ENCODE results near the gene SCMH1. TPM values are rescaled to one million over a fixed set of nuclear protein-coding genes. Genes with fewer than 3 reads are reported as not detected.

SCMH1 gene
- total and polyA plus RNA-seq, 2 of the 4 experiments (the other 2 are of a cell fraction) = 9.0 to 19.4 TPM

DNA sequence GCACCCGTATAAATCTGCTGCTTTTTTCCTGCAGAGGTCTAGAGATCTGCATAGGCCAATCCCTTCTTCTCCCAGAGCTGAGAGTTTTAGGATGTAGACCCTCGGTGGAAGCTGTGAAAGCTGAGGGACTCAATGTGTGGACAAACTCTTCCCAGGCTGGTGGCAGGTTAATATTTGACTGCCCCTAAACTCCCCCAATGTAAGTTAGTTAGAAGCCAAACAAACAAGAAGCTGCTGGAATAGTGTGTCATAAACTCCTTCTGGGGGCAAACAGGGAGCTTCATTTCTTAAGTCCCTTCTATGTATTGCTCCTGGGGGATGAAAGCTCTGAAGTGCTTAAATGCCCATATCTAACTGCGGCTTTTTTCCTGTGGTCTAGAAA, 72.3 kb downstream of the SCMH1 start:
- Histone ChIP-seq H2AK5ac (ENCODE audit: low read depth, low read length) (no peak overlapping the region), H3K4me3 (ENCODE audit: insufficient read depth, low read depth, low read length) (no peak overlapping the region), H2AK9ac (replicated peaks; ENCODE audit: low read depth, low read length, poor library complexity) (no peak overlapping the region), H3K9me3 (ENCODE audit: control insufficient read depth, insufficient read depth, low read length) (peaks cover 17% of the 10 kb centered on the region), H3K9me1 (ENCODE audit: insufficient read depth, low read length) (no peaks in the 10 kb centered on the region), H4K20me1 (ENCODE audit: insufficient read depth, low read length) (no peaks in the 10 kb centered on the region), H3K27ac (ENCODE audit: insufficient read depth, low read length) (no peak overlapping the region), H3K18ac (ENCODE audit: low read depth, low read length) (no peak overlapping the region), H2BK20ac (ENCODE audit: low read depth, low read length) (no peak overlapping the region), H3K36me3 (ENCODE audit: control insufficient read depth, insufficient read depth, low read length) (0 out of 2 replicates have a peak, but pooled peaks cover 2% of the 10 kb centered on the region), H3K4me2 (ENCODE audit: low read depth, low read length) (no peak overlapping the region), H3K4me1 (ENCODE audit: control insufficient read depth, insufficient read depth, low read length) (no peaks in the 10 kb centered on the region), H3K23ac (ENCODE audit: low read depth, low read length) (no peak overlapping the region), H2BK15ac (ENCODE audit: low read depth, low read length) (no peak overlapping the region), H3K9ac (ENCODE audit: low read depth, low read length) (no peak overlapping the region), H4K91ac (ENCODE audit: insufficient read depth, low read depth, low read length) (no peak overlapping the region), H4K5ac (ENCODE audit: low read depth, low read length) (no peak overlapping the region), H3K4ac (ENCODE audit: low read depth, low read length) (no peak overlapping the region), H3K56ac (ENCODE audit: extremely low read depth, insufficient read depth, low read length) (no peak overlapping the region), H3K14ac (replicated peaks; ENCODE audit: low read depth, low read length) (no peak overlapping the region), H3K79me1 (ENCODE audit: low read depth in 1 of 2, low read length in 2 of 2) (peaks cover 11 to 14% of the 10 kb centered on the region in 2 experiments; a peak in 3 of 4 replicates), H2BK120ac (ENCODE audit: low read depth, low read length) (no peak overlapping the region), H3K27me3 (ENCODE audit: control insufficient read depth, insufficient read depth, low read length) (no peaks in the 10 kb centered on the region), H2BK5ac (ENCODE audit: low read depth, low read length, poor library complexity, severe bottlenecking) (no peak overlapping the region), H4K8ac (ENCODE audit: low read depth in 2 of 2, low read length in 2 of 2) (no peak overlapping the region), H2AFZ (replicated peaks; ENCODE audit: low read length, poor library complexity) (no peak overlapping the region)
- WGBS, 2 experiments (ENCODE audit: extremely low coverage in 2 of 2, insufficient read length in 1 of 2) = no CpG with 5 or more reads among the region's 3 CpGs
- TF ChIP-seq, protein P1, sequence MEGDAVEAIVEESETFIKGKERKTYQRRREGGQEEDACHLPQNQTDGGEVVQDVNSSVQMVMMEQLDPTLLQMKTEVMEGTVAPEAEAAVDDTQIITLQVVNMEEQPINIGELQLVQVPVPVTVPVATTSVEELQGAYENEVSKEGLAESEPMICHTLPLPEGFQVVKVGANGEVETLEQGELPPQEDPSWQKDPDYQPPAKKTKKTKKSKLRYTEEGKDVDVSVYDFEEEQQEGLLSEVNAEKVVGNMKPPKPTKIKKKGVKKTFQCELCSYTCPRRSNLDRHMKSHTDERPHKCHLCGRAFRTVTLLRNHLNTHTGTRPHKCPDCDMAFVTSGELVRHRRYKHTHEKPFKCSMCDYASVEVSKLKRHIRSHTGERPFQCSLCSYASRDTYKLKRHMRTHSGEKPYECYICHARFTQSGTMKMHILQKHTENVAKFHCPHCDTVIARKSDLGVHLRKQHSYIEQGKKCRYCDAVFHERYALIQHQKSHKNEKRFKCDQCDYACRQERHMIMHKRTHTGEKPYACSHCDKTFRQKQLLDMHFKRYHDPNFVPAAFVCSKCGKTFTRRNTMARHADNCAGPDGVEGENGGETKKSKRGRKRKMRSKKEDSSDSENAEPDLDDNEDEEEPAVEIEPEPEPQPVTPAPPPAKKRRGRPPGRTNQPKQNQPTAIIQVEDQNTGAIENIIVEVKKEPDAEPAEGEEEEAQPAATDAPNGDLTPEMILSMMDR (conservative IDR thresholded peaks at IDR 0.05; ENCODE audit: low read depth, low read length) = no peak
- TF ChIP-seq, protein P2, sequence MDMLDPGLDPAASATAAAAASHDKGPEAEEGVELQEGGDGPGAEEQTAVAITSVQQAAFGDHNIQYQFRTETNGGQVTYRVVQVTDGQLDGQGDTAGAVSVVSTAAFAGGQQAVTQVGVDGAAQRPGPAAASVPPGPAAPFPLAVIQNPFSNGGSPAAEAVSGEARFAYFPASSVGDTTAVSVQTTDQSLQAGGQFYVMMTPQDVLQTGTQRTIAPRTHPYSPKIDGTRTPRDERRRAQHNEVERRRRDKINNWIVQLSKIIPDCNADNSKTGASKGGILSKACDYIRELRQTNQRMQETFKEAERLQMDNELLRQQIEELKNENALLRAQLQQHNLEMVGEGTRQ (IDR thresholded peaks at IDR 0.05; ENCODE audit: low read depth, low read length) = no peak
- dilution Hi-C loops (cut with HindIII; ENCODE audit: low sequenced_read_pairs, unreplicated experiment) (no loop called here), intact Hi-C loops (cut with micrococcal nuclease) (no loop called here), in situ Hi-C loops (cut with MboI; ENCODE audit: low sequenced_read_pairs) (no loop called here)
- DNase-seq (no peak), ATAC-seq (ENCODE audit: low read depth) (no peak)
- POLR2A ChIA-PET (ENCODE audit: unreplicated experiment) = no interaction called here
- CTCF ChIA-PET = no interaction called here
- BruUV-seq (replicated peaks) = no TSS peak

Data from IMR-90 (cell line).